GM12878 (cell line): ENCODE data around the gene SOX6. TPM values are rescaled to one million over a fixed set of nuclear protein-coding genes. Genes with fewer than 3 reads are reported as not detected.

ENCODE experiments used
- ATAC-seq: fragments of 200-7000 bp; cut with Tn5 transposase; 3 replicates; pipeline ENCODE4 v1.9.1; 2020; ENCODE audit warnings: mild to moderate bottlenecking, moderate library complexity
- BruUV-seq: library from RNA; stranded (reverse); fragments of 400-500 nt; replicated peaks from 2 replicates; lab custom pipeline; 2021; lab: Mats Ljungman, UMichigan
- CTCF ChIA-PET: fragments of 300-600 bp; sonication (Branson Sonifier 250); formaldehyde crosslinking; extraction: SDS; loops from one replicate; lab custom pipeline; 2021; ENCODE audit warnings: inconsistent platforms; lab: Yijun Ruan, JAX
- POLR2A ChIA-PET: fragments of 350-600 bp; formaldehyde crosslinking; extraction: SDS; loops from one replicate; lab custom pipeline; 2021; ENCODE audit warnings: inconsistent platforms; lab: Charles Lee
- RAD21 ChIA-PET: fragments of 300-600 bp; sonication (Branson Sonifier 250); formaldehyde crosslinking; loops from one replicate; lab custom pipeline; 2023; ENCODE audit warnings: antibody characterized with exemption; ENCODE audit not compliant: unreplicated experiment; lab: Charles Lee
- SMC1A ChIA-PET: fragments of 300-600 bp; sonication (Branson Sonifier 250); formaldehyde crosslinking; loops from one replicate; lab custom pipeline; 2023; ENCODE audit not compliant: unreplicated experiment, uncharacterized antibody; lab: Charles Lee
- DNase-seq: peaks from one replicate; pipeline ENCODE4 v3.0.0-alpha.2; 2011; ENCODE audit warnings: low read depth, low spot score
- FAIRE-seq: peaks from 3 replicates; lab custom pipeline; 2011; peaks lifted over from hg19 to GRCh38; lab: Jason Lieb, UNC
- H2AFZ ChIP-seq: 2 replicates; pipeline ENCODE4 v1.6.0; 2011; ENCODE audit warnings: low read depth, low read length, control low read depth; ENCODE audit not compliant: control insufficient read depth
- H3K27ac ChIP-seq: 2 replicates; pipeline ENCODE4 v1.5.1; 2011; ENCODE audit warnings: control low read depth; ENCODE audit not compliant: control insufficient read depth, insufficient read depth
- H3K27me3 ChIP-seq, 2 experiments: replicated peaks in 1 of 2; 2 replicates each; pipeline versions ENCODE4 v1.6.0 to v1.6.1; 2011; ENCODE audit warnings: low read length in 1 of 2; ENCODE audit not compliant: control insufficient read depth in 2 of 2, insufficient read depth in 2 of 2
- H3K36me3 ChIP-seq, 2 experiments: 2 replicates each; pipeline ENCODE4 v1.5.1; 2011; ENCODE audit warnings: low read length in 1 of 2; ENCODE audit not compliant: control insufficient read depth in 2 of 2, insufficient read depth in 2 of 2
- H3K4me1 ChIP-seq: 2 replicates; pipeline ENCODE4 v1.6.1; 2011; ENCODE audit warnings: mild to moderate bottlenecking, low read length, moderate library complexity, mixed read lengths; ENCODE audit not compliant: control insufficient read depth, insufficient read depth
- H3K4me2 ChIP-seq: 2 replicates; pipeline ENCODE4 v1.6.0; 2011; ENCODE audit warnings: control low read depth; ENCODE audit not compliant: control insufficient read depth, insufficient read depth
- H3K4me3 ChIP-seq: fragments of 200-600 bp; sonication (generic); 2 replicates; pipeline ENCODE4 v1.5.1; 2016
- H3K79me2 ChIP-seq: 2 replicates; pipeline ENCODE4 v1.6.0; 2011; ENCODE audit warnings: low read length; ENCODE audit not compliant: control insufficient read depth, insufficient read depth
- H3K9ac ChIP-seq: 2 replicates; pipeline ENCODE4 v1.8.0; 2011; ENCODE audit warnings: low read length, control low read depth, mixed read lengths; ENCODE audit not compliant: control insufficient read depth, insufficient read depth
- H3K9me3 ChIP-seq: replicated peaks from 3 replicates; pipeline ENCODE4 v1.5.1; 2011; ENCODE audit warnings: mild to moderate bottlenecking, low read length; ENCODE audit not compliant: control insufficient read depth, insufficient read depth
- H4K20me1 ChIP-seq: 2 replicates; pipeline ENCODE4 v1.6.0; 2011; ENCODE audit not compliant: control insufficient read depth, insufficient read depth
- BHLHE40 ChIP-seq, 2 experiments: fragments of 450-650 bp in 1 of 2; IDR thresholded peaks; 2 replicates each; pipeline ENCODE4 v1.6.1; 2011 to 2017; ENCODE audit warnings: low read depth in 2 of 2, borderline replicate concordance in 1 of 2, improper control_type of control experiment in 1 of 2, low read length in 1 of 2, mild to moderate bottlenecking in 1 of 2
- CBX3 ChIP-seq: fragments of 200-600 bp; sonication (generic); IDR thresholded peaks from 2 replicates; pipeline ENCODE4 v1.6.1; 2016; ENCODE audit warnings: low read depth, borderline replicate concordance
- CEBPZ ChIP-seq: fragments of 150-350 bp; IDR thresholded peaks from 2 replicates; pipeline ENCODE4 v1.6.1; 2016; ENCODE audit warnings: low read depth, low read length
- HDAC6 ChIP-seq: fragments of 200-600 bp; sonication (generic); IDR thresholded peaks from one replicate; pipeline ENCODE4 v1.8.0; 2017; ENCODE audit warnings: antibody characterized with exemption; ENCODE audit not compliant: unreplicated experiment
- IKZF1 ChIP-seq: fragments of 450-650 bp; conservative IDR thresholded peaks from 2 replicates; pipeline ENCODE4 v1.6.1; 2017; ENCODE audit warnings: antibody characterized with exemption, mild to moderate bottlenecking
- KLF5 ChIP-seq: fragments of 450-650 bp; IDR thresholded peaks from 2 replicates; pipeline ENCODE4 v1.6.1; 2014; ENCODE audit warnings: mild to moderate bottlenecking; ENCODE audit not compliant: partially characterized antibody
- PAX5 ChIP-seq: IDR thresholded peaks from 2 replicates; pipeline ENCODE4 v1.6.1; 2011; ENCODE audit warnings: low read depth, low read length, borderline replicate concordance
- POLR2A ChIP-seq: IDR thresholded peaks from 2 replicates; pipeline ENCODE4 v1.6.1; 2011; ENCODE audit warnings: low read depth, mild to moderate bottlenecking, low read length
- POU2F2 ChIP-seq: IDR thresholded peaks from 3 replicates; pipeline ENCODE4 v1.6.1; 2011; ENCODE audit warnings: low read depth, mild to moderate bottlenecking, low read length, borderline replicate concordance
- SMAD1 ChIP-seq: fragments of 450-650 bp; IDR thresholded peaks from 2 replicates; pipeline ENCODE4 v1.6.1; 2018; ENCODE audit warnings: mild to moderate bottlenecking, low read depth; ENCODE audit not compliant: partially characterized antibody
- SREBF2 ChIP-seq: IDR thresholded peaks from 2 replicates; pipeline ENCODE4 v1.6.1; 2012; ENCODE audit warnings: mild to moderate bottlenecking, low read length
- SUZ12 ChIP-seq: fragments of 200-600 bp; sonication (generic); IDR thresholded peaks from one replicate; pipeline ENCODE4 v1.6.1; 2018; ENCODE audit warnings: antibody characterized with exemption, mild to moderate bottlenecking; ENCODE audit not compliant: unreplicated experiment
- TCF12 ChIP-seq: IDR thresholded peaks from 2 replicates; pipeline ENCODE4 v1.6.1; 2011; ENCODE audit warnings: low read depth, mild to moderate bottlenecking, low read length
- ZBED1 ChIP-seq: IDR thresholded peaks from 2 replicates; pipeline ENCODE4 v1.6.1; 2016; ENCODE audit warnings: borderline replicate concordance
- ZNF622 ChIP-seq: fragments of 450-650 bp; IDR thresholded peaks from 2 replicates; pipeline ENCODE4 v1.6.1; 2017; ENCODE audit warnings: mild to moderate bottlenecking, inconsistent platforms
- ZZZ3 ChIP-seq: IDR thresholded peaks from 2 replicates; pipeline ENCODE4 v1.6.1; 2011; ENCODE audit warnings: low read depth; ENCODE audit not compliant: control insufficient read depth, insufficient read length
- WGBS: methylation state at CpG from one replicate; pipeline ENCODE4 v1.1.6; 2016; ENCODE audit warnings: low lambda C conversion rate; ENCODE audit not compliant: insufficient replicate concordance, insufficient coverage; ENCODE audit errors: missing lambda C conversion rate; 5-methylcytosine and 5-hydroxymethylcytosine counted together
- in situ Hi-C: fragments of 300-500 bp; cut with MboI; formaldehyde crosslinking; loops from 9 replicates; pipeline ENCODE4 v1.14.3; 2018; ENCODE audit warnings: mixed read lengths
- intact Hi-C: fragments of 100-400 bp; cut with micrococcal nuclease; formaldehyde crosslinking; loops from one replicate; pipeline ENCODE4 v1.14.2; 2022; ENCODE audit not compliant: unreplicated experiment
- polyA plus RNA-seq, 11 experiments: library from polyadenylated mRNA; depleted of rRNA in 4 of 11; unstranded in 6 of 11; stranded (reverse) in 5 of 11; fragments of >200 nt; fragmentation: Nextera tagmentation in 4 of 11; fragmentation: Illumina TruSeq in 1 of 11; extraction: Ambion mirVana in 4 of 11; extraction: Trizol in 1 of 11; gene quantifications; 1 replicate in 1 of 11; 2 replicates in 10 of 11; pipeline versions ENCODE4 v1.2.1 to v1.2.3, GENCODE V29; 2011 to 2016; ENCODE audit warnings: inconsistent platforms in 2 of 11, missing spikeins in 2 of 11, low read depth in 1 of 11
- total RNA-seq, 4 experiments: library from RNA; depleted of rRNA in 3 of 4; stranded (reverse); fragments of >200 nt in 3 of 4; fragmentation: Illumina TruSeq in 1 of 4; extraction: Trizol in 1 of 4; gene quantifications; 2 replicates each; pipeline versions ENCODE4 v1.2.1 to v1.2.3, GENCODE V29; 2013 to 2021
- TF ChIP-seq, protein P1 (sequence below): IDR thresholded peaks from 2 replicates; pipeline ENCODE4 v1.6.1; 2011; ENCODE audit warnings: borderline replicate concordance, low read depth, mild to moderate bottlenecking, moderate library complexity, low read length; ENCODE audit not compliant: insufficient read depth, poor library complexity, severe bottlenecking
- TF ChIP-seq, protein P2 (sequence below): fragments of 450-650 bp; IDR thresholded peaks from 2 replicates; pipeline ENCODE4 v1.6.1; 2018; ENCODE audit warnings: mild to moderate bottlenecking, low read depth, moderate library complexity; ENCODE audit not compliant: partially characterized antibody

The SOX6 gene
- total and polyA plus RNA-seq, 10 of the 15 experiments (the other 5 are each of a cell fraction or from before 2014, with no cell fraction given): 0.03 to 0.71 (median 0.29) TPM; not detected in 4

DNA sequence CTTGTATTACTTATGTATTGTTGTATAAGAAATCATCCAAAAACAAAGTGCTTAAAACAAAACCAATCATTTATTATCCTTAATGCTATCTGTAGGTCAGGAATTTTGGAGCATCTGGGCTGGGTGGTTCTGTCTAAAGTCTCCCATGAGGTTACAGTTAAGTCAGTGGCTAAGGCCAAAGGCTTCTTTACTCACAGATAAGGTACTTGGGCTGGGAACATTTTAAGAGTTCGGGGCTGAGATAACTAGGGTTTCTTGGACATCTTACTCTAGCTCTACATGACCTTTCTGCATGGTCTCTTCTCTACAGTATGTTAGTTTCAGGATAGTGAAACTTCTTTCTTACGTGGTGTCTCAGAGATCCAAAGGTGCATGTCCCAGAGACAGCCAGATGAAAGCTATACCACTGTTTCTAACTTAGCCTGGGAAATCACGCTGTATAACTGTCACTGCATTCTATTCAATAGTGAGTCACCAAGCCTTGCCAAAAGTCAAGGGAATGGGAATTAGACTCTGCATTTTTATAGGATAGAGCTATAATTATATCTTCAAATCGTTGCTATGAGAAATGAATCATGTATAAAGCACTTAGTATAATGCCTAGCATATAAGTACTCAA lies 29.6 kb downstream of the SOX6 start:
- H3K27me3 ChIP-seq: no peaks in the 10 kb centered on the region
- no peaks in the 10 kb centered on the region for H3K36me3 ChIP-seq
- H2AFZ ChIP-seq: no peak overlapping the region
- FAIRE-seq (no peak), ATAC-seq (no peak), DNase-seq (no peak)
- BruUV-seq: no TSS peak
- H3K4me2 ChIP-seq: no peak overlapping the region
- no peaks in the 10 kb centered on the region for H3K9me3 ChIP-seq
- intact Hi-C loops: no loop called here
- no peak overlapping the region for H3K27ac ChIP-seq
- SMC1A ChIA-PET: no interaction called here
- H4K20me1 ChIP-seq: no peaks in the 10 kb centered on the region
- H3K9ac ChIP-seq: no peak overlapping the region
- no peaks in the 10 kb centered on the region for H3K4me1 ChIP-seq
- POLR2A ChIA-PET: no interaction called here
- CTCF ChIA-PET: no interaction called here
- H3K79me2 ChIP-seq: no peaks in the 10 kb centered on the region
- in situ Hi-C loops: no loop called here
- WGBS: 27% methylated on average over 4 of the region's 4 CpGs
- RAD21 ChIA-PET: no interaction called here
- no peak overlapping the region for H3K4me3 ChIP-seq
- TF ChIP-seq IKZF1 (no peak), BHLHE40 (IDR thresholded peaks at IDR 0.05; ENCODE audit: borderline replicate concordance in 1 of 2, low read depth in 2 of 2, low read length in 1 of 2) (no peak), PAX5 (no peak), CEBPZ (no peak), ZBED1 (no peak), TCF12 (no peak), POU2F2 (no peak), SUZ12 (no peak), SREBF2 (no peak), SMAD1 (no peak), HDAC6 (no peak), KLF5 (no peak), ZZZ3 (no peak), ZNF622 (no peak), CBX3 (no peak), POLR2A (no peak)
- TF ChIP-seq, protein P1, sequence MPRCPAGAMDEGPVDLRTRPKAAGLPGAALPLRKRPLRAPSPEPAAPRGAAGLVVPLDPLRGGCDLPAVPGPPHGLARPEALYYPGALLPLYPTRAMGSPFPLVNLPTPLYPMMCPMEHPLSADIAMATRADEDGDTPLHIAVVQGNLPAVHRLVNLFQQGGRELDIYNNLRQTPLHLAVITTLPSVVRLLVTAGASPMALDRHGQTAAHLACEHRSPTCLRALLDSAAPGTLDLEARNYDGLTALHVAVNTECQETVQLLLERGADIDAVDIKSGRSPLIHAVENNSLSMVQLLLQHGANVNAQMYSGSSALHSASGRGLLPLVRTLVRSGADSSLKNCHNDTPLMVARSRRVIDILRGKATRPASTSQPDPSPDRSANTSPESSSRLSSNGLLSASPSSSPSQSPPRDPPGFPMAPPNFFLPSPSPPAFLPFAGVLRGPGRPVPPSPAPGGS: no peak
- TF ChIP-seq, protein P2, sequence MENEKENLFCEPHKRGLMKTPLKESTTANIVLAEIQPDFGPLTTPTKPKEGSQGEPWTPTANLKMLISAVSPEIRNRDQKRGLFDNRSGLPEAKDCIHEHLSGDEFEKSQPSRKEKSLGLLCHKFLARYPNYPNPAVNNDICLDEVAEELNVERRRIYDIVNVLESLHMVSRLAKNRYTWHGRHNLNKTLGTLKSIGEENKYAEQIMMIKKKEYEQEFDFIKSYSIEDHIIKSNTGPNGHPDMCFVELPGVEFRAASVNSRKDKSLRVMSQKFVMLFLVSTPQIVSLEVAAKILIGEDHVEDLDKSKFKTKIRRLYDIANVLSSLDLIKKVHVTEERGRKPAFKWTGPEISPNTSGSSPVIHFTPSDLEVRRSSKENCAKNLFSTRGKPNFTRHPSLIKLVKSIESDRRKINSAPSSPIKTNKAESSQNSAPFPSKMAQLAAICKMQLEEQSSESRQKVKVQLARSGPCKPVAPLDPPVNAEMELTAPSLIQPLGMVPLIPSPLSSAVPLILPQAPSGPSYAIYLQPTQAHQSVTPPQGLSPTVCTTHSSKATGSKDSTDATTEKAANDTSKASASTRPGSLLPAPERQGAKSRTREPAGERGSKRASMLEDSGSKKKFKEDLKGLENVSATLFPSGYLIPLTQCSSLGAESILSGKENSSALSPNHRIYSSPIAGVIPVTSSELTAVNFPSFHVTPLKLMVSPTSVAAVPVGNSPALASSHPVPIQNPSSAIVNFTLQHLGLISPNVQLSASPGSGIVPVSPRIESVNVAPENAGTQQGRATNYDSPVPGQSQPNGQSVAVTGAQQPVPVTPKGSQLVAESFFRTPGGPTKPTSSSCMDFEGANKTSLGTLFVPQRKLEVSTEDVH: no peak
